Upper lobe of left lung (tissue), 4 donors: ENCODE data around the gene GP1BB.

ENCODE experiments used
- EP300 ChIP-seq, 4 donors: sonication (generic); formaldehyde crosslinking; IDR thresholded peaks; one replicate each; pipeline ENCODE4 v1.5.1; 2017; ENCODE audit warnings: antibody characterized with exemption in 4 of 4, control low read depth in 2 of 4
- POLR2A ChIP-seq, 4 donors: fragments of 450-650 bp; IDR thresholded peaks; one replicate each; pipeline ENCODE4 v1.5.1; 2016 to 2017; ENCODE audit warnings: antibody characterized with exemption in 4 of 4, mild to moderate bottlenecking in 2 of 4
- POLR2AphosphoS5 ChIP-seq, 2 donors: sonication (generic); formaldehyde crosslinking; IDR thresholded peaks; one replicate each; pipeline ENCODE4 v1.5.1; 2017; ENCODE audit warnings: antibody characterized with exemption in 2 of 2
- TF ChIP-seq, protein P1 (sequence below), 6 experiments: fragments of 450-650 bp in 4 of 6; fragments of 200-600 bp in 2 of 6; sonication (generic) in 2 of 6; IDR thresholded peaks; one replicate each; pipeline ENCODE4 v1.5.1; 2016 to 2019; ENCODE audit warnings: antibody characterized with exemption in 6 of 6

DNA sequence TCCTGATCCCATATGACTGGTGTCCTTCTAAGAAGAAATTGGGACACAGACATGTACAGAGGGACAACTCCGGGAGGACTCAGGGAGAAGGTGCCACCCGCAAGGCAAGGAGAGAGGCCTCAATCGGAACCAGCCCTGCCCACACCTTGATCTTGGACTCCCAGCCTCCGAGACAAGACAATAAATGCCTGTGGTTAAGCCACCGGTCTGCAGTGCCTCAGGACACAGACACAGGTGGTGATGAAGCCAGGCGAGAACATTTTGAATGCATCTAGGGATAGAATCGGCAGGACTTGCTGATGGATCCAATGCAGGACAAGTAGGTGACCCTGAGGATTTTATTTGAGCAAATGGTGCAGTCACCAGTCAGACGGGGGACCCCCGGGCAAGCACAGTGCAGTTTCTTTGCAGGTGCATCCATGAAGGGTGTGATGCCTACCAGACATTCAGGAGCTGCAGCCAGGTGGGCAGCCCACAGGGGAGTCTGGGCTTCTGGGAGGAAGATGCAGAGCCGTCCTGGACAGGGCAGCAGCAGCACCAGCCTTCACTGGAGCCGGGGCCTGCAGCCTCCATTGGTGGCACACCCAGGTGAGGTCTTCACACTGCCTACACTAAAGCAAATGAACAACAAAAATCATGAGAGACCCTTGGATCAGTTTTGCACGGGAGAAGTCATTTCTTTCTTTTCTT, 29.2 kb upstream of the GP1BB start:
- TF ChIP-seq POLR2AphosphoS5 (IDR thresholded peaks at IDR 0.05) (no peak), EP300 (IDR thresholded peaks at IDR 0.05) (no peak), POLR2A (IDR thresholded peaks at IDR 0.05) (no peak)
- TF ChIP-seq, protein P1, sequence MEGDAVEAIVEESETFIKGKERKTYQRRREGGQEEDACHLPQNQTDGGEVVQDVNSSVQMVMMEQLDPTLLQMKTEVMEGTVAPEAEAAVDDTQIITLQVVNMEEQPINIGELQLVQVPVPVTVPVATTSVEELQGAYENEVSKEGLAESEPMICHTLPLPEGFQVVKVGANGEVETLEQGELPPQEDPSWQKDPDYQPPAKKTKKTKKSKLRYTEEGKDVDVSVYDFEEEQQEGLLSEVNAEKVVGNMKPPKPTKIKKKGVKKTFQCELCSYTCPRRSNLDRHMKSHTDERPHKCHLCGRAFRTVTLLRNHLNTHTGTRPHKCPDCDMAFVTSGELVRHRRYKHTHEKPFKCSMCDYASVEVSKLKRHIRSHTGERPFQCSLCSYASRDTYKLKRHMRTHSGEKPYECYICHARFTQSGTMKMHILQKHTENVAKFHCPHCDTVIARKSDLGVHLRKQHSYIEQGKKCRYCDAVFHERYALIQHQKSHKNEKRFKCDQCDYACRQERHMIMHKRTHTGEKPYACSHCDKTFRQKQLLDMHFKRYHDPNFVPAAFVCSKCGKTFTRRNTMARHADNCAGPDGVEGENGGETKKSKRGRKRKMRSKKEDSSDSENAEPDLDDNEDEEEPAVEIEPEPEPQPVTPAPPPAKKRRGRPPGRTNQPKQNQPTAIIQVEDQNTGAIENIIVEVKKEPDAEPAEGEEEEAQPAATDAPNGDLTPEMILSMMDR (IDR thresholded peaks at IDR 0.05), result no peak
